B cell (primary cell): Measurements from ENCODE around the gene CFL2. TPM values are rescaled to one million over a fixed set of nuclear protein-coding genes. Genes with fewer than 3 reads are reported as not detected.

Experiments used
- ATAC-seq: fragments of 200-7000 bp; cut with Tn5 transposase; one replicate; pipeline ENCODE4 v1.10.0; 2021; ENCODE audit warnings: low read depth, mild to moderate bottlenecking, moderate number of reproducible peaks, moderate library complexity
- CTCF ChIA-PET: fragments of 350-600 bp; sonication (Branson Sonifier 250); formaldehyde crosslinking; loops from one replicate; lab custom pipeline; 2021; ENCODE audit warnings: antibody characterized with exemption, inconsistent platforms; lab: Charles Lee
- POLR2A ChIA-PET: fragments of 350-600 bp; sonication (Branson Sonifier 250); formaldehyde crosslinking; loops from one replicate; lab custom pipeline; 2021; ENCODE audit warnings: antibody characterized with exemption; lab: Charles Lee
- DNase-seq: peaks from one replicate; pipeline ENCODE4 v3.0.0; 2013
- H2AFZ ChIP-seq: 2 replicates; pipeline ENCODE4 v1.6.1; 2012; ENCODE audit warnings: mild to moderate bottlenecking, low read depth, low read length; ENCODE audit not compliant: insufficient read depth, poor library complexity, severe bottlenecking
- H3K27ac ChIP-seq, 2 donors: 1 replicate in 1 of 2; 2 replicates in 1 of 2; pipeline ENCODE4 v1.5.1; 2012 to 2013; ENCODE audit warnings: low read length in 2 of 2, mild to moderate bottlenecking in 2 of 2, moderate library complexity in 1 of 2
- H3K27me3 ChIP-seq, 4 experiments: fragments of 200-600 bp in 1 of 4; sonication (generic) in 1 of 4; replicated peaks in 1 of 4; 1 replicate in 2 of 4; 2 replicates in 2 of 4; pipeline versions ENCODE4 v1.6.1 to v1.7.0; 2013 to 2016; ENCODE audit warnings: low read length in 3 of 4, mild to moderate bottlenecking in 2 of 4, mixed read lengths in 1 of 4, moderate library complexity in 1 of 4; ENCODE audit not compliant: insufficient read depth in 4 of 4, control insufficient read depth in 3 of 4; ENCODE audit errors: control extremely low read depth in 1 of 4
- H3K36me3 ChIP-seq, 2 experiments: replicated peaks in 1 of 2; 1 replicate in 1 of 2; 2 replicates in 1 of 2; pipeline versions ENCODE4 v1.6.1 to v1.7.1; 2013; ENCODE audit warnings: low read length in 1 of 2; ENCODE audit not compliant: insufficient read depth in 2 of 2, control insufficient read depth in 1 of 2; ENCODE audit errors: control extremely low read depth in 1 of 2, extremely low read depth in 1 of 2
- H3K4me1 ChIP-seq, 2 donors: fragments of 200-600 bp in 1 of 2; sonication (generic) in 1 of 2; 1 replicate in 1 of 2; 2 replicates in 1 of 2; pipeline versions ENCODE4 v1.5.1 to v1.6.1; 2013 to 2017; ENCODE audit warnings: low read length in 2 of 2; ENCODE audit not compliant: control insufficient read depth in 2 of 2, insufficient read depth in 2 of 2
- H3K4me2 ChIP-seq: replicated peaks from 2 replicates; pipeline ENCODE3; 2012; ENCODE audit warnings: mild to moderate bottlenecking, low read depth, low read length; ENCODE audit not compliant: poor library complexity, severe bottlenecking
- H3K4me3 ChIP-seq, 5 experiments: fragments of 200-600 bp in 1 of 5; sonication (generic) in 1 of 5; 1 replicate in 3 of 5; 2 replicates in 2 of 5; pipeline versions ENCODE4 v1.5.1 to v1.7.0; 2011 to 2016; ENCODE audit warnings: low read length in 4 of 5, mild to moderate bottlenecking in 4 of 5, low read depth in 2 of 5, control low read depth in 1 of 5, moderate library complexity in 1 of 5; ENCODE audit not compliant: insufficient read depth in 1 of 5; ENCODE audit errors: control extremely low read depth in 1 of 5, extremely low read depth in 1 of 5
- H3K79me2 ChIP-seq: fragments of 200-600 bp; sonication (generic); one replicate; pipeline ENCODE4 v1.6.0; 2016; ENCODE audit warnings: low read length; ENCODE audit not compliant: control insufficient read depth, insufficient read depth
- H3K9ac ChIP-seq: fragments of 200-600 bp; sonication (generic); 2 replicates; pipeline ENCODE4 v1.6.1; 2017; ENCODE audit warnings: mild to moderate bottlenecking, low read length, moderate library complexity
- H3K9me3 ChIP-seq, 3 donors: one replicate each; pipeline versions ENCODE4 v1.6.1 to v1.7.1; 2013; ENCODE audit warnings: low read length in 2 of 3; ENCODE audit not compliant: control insufficient read depth in 2 of 3, insufficient read depth in 1 of 3; ENCODE audit errors: control extremely low read depth in 1 of 3
- H4K20me1 ChIP-seq: 2 replicates; pipeline ENCODE4 v1.6.0; 2012; ENCODE audit warnings: mild to moderate bottlenecking, low read length; ENCODE audit not compliant: insufficient read depth, control insufficient read depth, poor library complexity, severe bottlenecking
- H3K27ac Mint-ChIP-seq: one replicate; pipeline ENCODE4 v1.8.0; 2021; ENCODE audit warnings: mixed read lengths
- H3K27me3 Mint-ChIP-seq: one replicate; pipeline ENCODE4 v1.8.0; 2021; ENCODE audit warnings: mixed read lengths
- H3K4me1 Mint-ChIP-seq: one replicate; pipeline ENCODE4 v1.8.0; 2021; ENCODE audit warnings: mixed read lengths
- H3K4me3 Mint-ChIP-seq: one replicate; pipeline ENCODE4 v1.8.0; 2021; ENCODE audit warnings: mixed read lengths
- H3K9me3 Mint-ChIP-seq: one replicate; pipeline ENCODE4 v1.8.0; 2022; ENCODE audit warnings: mixed read lengths; ENCODE audit not compliant: insufficient read depth
- EZH2 ChIP-seq: IDR thresholded peaks from 2 replicates; pipeline ENCODE4 v1.6.1; 2012; ENCODE audit warnings: borderline replicate concordance, low read depth, mild to moderate bottlenecking, moderate library complexity, low read length; ENCODE audit not compliant: insufficient read depth, poor library complexity, severe bottlenecking
- WGBS: methylation state at CpG from one replicate; pipeline ENCODE4 v1.1.5; 2013; ENCODE audit warnings: missing lambda C conversion rate; ENCODE audit not compliant: insufficient coverage; 5-methylcytosine and 5-hydroxymethylcytosine counted together
- intact Hi-C: fragments of 100-400 bp; cut with micrococcal nuclease; formaldehyde crosslinking; loops from one replicate; pipeline ENCODE4 v1.10.0; 2022
- polyA plus RNA-seq: library from polyadenylated mRNA; depleted of rRNA; stranded (reverse); fragments of >200 nt; gene quantifications from 2 replicates; pipeline ENCODE4 v1.2.3, GENCODE V29; 2012
- total RNA-seq, 2 donors: library from RNA; stranded (reverse); fragments of 120-200 nt in 1 of 2; gene quantifications; 1 replicate in 1 of 2; 2 replicates in 1 of 2; pipeline versions ENCODE4 v1.2.3 to v1.2.4, GENCODE V29; 2013 to 2022
- TF ChIP-seq, protein P1 (sequence below): fragments of 200-600 bp; IDR thresholded peaks from one replicate; pipeline ENCODE4 v1.8.0; 2022; ENCODE audit warnings: antibody characterized with exemption, mild to moderate bottlenecking

The CFL2 gene
- total and polyA plus RNA-seq, 2 donors (not counting 1 experiment from before 2014, with no cell fraction given), result 9.6 to 21.9 TPM

DNA sequence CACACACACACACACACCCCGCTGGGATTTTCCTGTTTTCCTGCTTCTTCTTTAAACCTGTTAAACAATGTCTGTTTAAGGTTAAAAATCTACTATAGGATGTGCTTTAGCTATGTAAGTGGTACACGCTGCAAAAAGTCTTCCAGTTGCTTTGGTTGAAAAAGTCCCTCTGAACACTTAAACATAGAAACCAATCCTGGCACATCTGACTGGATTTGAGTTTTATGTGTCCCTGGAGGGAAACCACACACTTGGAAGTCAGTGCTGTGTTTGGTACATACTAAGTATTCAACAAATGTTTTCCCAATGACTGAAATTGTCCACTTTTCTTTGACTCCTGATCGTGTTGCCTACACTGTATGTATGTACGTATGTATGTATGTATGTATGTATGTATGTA lies 22.0 kb downstream of the CFL2 start:
- CTCF ChIA-PET, result interaction anchor here (1.4 kb wide), 1 partner anchor 24 kb away, joined by 3 read pairs; no protein-coding TSS in a partner anchor
- H2AFZ ChIP-seq, result no peak overlapping the region
- POLR2A ChIA-PET, result no interaction called here

DNA sequence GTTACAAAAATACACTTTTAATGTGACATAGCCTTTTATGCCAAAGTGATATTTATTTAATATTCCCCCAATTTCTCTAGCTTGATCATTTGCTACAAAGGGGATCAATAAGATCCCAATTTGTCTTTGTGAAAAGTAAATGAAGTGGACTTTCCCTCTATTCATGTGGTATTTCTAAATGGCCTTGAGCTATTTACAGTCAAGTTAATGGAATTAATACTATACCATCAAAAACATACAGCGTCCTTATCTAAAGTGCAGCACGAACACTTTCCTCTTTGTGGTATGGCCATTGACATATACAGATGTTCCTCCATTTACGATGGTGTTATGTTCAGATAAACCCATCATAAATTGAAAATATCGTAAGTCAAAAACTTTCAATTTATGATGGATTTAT lies 23.2 kb downstream of the CFL2 start:
- Histone ChIP-seq H3K27me3 (no peaks in the 10 kb centered on the region), H4K20me1 (no peaks in the 10 kb centered on the region), H3K9ac (no peak overlapping the region), H3K9me3 (peaks cover 0 to 3% (median 1%) of the 10 kb centered on the region in 3 donors), H3K4me2 (no peak overlapping the region), H3K4me3 (no peak overlapping the region), H3K4me1 (peaks cover 4 to 6% of the 10 kb centered on the region in 2 donors), H3K27ac (no peak overlapping the region), H2AFZ (no peak overlapping the region), H3K36me3 (no peaks in the 10 kb centered on the region), H3K79me2 (no peaks in the 10 kb centered on the region)
- DNase-seq (no peak), ATAC-seq (no peak)
- WGBS, result 90% methylated on average over 2 of the region's 4 CpGs
- Mint-ChIP-seq H3K9me3 (no peaks in the 10 kb centered on the region), H3K4me3 (no peak overlapping the region), H3K4me1 (peaks cover 9% of the 10 kb centered on the region), H3K27me3 (peaks cover 11% of the 10 kb centered on the region), H3K27ac (no peak overlapping the region)
- TF ChIP-seq, protein P1, sequence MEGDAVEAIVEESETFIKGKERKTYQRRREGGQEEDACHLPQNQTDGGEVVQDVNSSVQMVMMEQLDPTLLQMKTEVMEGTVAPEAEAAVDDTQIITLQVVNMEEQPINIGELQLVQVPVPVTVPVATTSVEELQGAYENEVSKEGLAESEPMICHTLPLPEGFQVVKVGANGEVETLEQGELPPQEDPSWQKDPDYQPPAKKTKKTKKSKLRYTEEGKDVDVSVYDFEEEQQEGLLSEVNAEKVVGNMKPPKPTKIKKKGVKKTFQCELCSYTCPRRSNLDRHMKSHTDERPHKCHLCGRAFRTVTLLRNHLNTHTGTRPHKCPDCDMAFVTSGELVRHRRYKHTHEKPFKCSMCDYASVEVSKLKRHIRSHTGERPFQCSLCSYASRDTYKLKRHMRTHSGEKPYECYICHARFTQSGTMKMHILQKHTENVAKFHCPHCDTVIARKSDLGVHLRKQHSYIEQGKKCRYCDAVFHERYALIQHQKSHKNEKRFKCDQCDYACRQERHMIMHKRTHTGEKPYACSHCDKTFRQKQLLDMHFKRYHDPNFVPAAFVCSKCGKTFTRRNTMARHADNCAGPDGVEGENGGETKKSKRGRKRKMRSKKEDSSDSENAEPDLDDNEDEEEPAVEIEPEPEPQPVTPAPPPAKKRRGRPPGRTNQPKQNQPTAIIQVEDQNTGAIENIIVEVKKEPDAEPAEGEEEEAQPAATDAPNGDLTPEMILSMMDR, result no peak
- no peak for TF ChIP-seq EZH2
- ChIA-PET CTCF (interaction anchor here (0.7 to 1.4 kb wide), 3 partner anchors 19 to 32 kb away, joined by 3 to 4 read pairs (median 3); no protein-coding TSS in a partner anchor), POLR2A (no interaction called here)
- intact Hi-C loops, result no loop called here

More for the DNA sequence above, 22.0 kb downstream of the CFL2 start:
- intact Hi-C loops, result no loop called here
- H3K36me3 ChIP-seq, result no peaks in the 10 kb centered on the region
- peaks cover 10% of the 10 kb centered on the region for H3K27me3 Mint-ChIP-seq
- H3K4me1 Mint-ChIP-seq, result peaks cover 9% of the 10 kb centered on the region
- WGBS, result no CpG with 5 or more reads among the region's 4 CpGs
- no peak overlapping the region for H3K4me2 ChIP-seq
- H3K9ac ChIP-seq, result no peak overlapping the region
- no peaks in the 10 kb centered on the region for H3K9me3 Mint-ChIP-seq
- ATAC-seq, result no peak
- H3K4me3 Mint-ChIP-seq, result no peak overlapping the region
- H3K79me2 ChIP-seq, result no peaks in the 10 kb centered on the region
- TF ChIP-seq EZH2, result no peak
- TF ChIP-seq, protein P1, result no peak
- H3K27ac ChIP-seq, result no peak overlapping the region
- no peaks in the 10 kb centered on the region for H3K27me3 ChIP-seq
- H4K20me1 ChIP-seq, result no peaks in the 10 kb centered on the region
- DNase-seq, result no peak
- H3K9me3 ChIP-seq, result peaks cover 0 to 3% (median 1%) of the 10 kb centered on the region in 3 donors
- peaks cover 4 to 6% of the 10 kb centered on the region in 2 donors for H3K4me1 ChIP-seq
- H3K4me3 ChIP-seq, result no peak overlapping the region
- no peak overlapping the region for H3K27ac Mint-ChIP-seq
